SK-N-MC (cell line): ENCODE measurements around the gene PTPN4.

Experiments
- DNase-seq: peaks from one replicate; pipeline ENCODE4 v3.0.0-alpha.2; 2011; ENCODE audit warnings: low read depth, low spot score
- H3K27ac ChIP-seq: fragments of 200-600 bp; sonication (generic); 2 replicates; pipeline ENCODE4 v1.5.1; 2016; ENCODE audit warnings: mixed run types
- H3K36me3 ChIP-seq: fragments of 200-600 bp; sonication (generic); 2 replicates; pipeline ENCODE4 v1.6.1; 2017; ENCODE audit warnings: antibody characterized with exemption, low read length, mixed read lengths; ENCODE audit not compliant: insufficient read depth
- H3K4me3 ChIP-seq: fragments of 200-600 bp; sonication (generic); 2 replicates; pipeline ENCODE4 v1.5.1; 2016
- H3K9ac ChIP-seq: fragments of 200-600 bp; sonication (generic); 2 replicates; pipeline ENCODE4 v1.8.0; 2017; ENCODE audit warnings: mixed run types, mixed read lengths; ENCODE audit not compliant: insufficient read length
- H3K9me3 ChIP-seq: fragments of 200-600 bp; sonication (generic); 2 replicates; pipeline ENCODE4 v1.6.1; 2017; ENCODE audit warnings: low read depth, mild to moderate bottlenecking, antibody characterized with exemption, low read length, moderate library complexity, mixed read lengths
- EZH2 ChIP-seq: fragments of 200-600 bp; sonication (generic); IDR thresholded peaks from one replicate; pipeline ENCODE4 v1.6.1; 2017; ENCODE audit warnings: antibody characterized with exemption
- FOXP2 ChIP-seq: optimal IDR thresholded peaks from 2 replicates; pipeline ENCODE3; 2011; ENCODE audit warnings: mild to moderate bottlenecking, moderate library complexity; ENCODE audit not compliant: insufficient read depth; ENCODE audit errors: extremely low read length, control extremely low read depth
- POLR2AphosphoS5 ChIP-seq: IDR thresholded peaks from 2 replicates; pipeline ENCODE4 v1.6.1; 2012; ENCODE audit warnings: mild to moderate bottlenecking, low read depth, low read length, borderline replicate concordance

The PTPN4 gene

GRCh38 chr2:119782308-119783027 lies 22.7 kb downstream of the PTPN4 start:
- Histone ChIP-seq H3K4me3 (no peak overlapping the region), H3K9ac (no peak overlapping the region), H3K9me3 (no peaks in the 10 kb centered on the region), H3K36me3 (no peaks in the 10 kb centered on the region), H3K27ac (no peak overlapping the region)
- no peak for DNase-seq
- TF ChIP-seq EZH2 (no peak), POLR2AphosphoS5 (no peak), FOXP2 (no peak)

GRCh38 chr2:119784876-119785275 lies 25.2 kb downstream of the PTPN4 start:
- Histone ChIP-seq H3K9ac (no peak overlapping the region), H3K36me3 (no peaks in the 10 kb centered on the region), H3K9me3 (0 out of 2 replicates have a peak, but pooled peaks cover 2% of the 10 kb centered on the region), H3K4me3 (no peak overlapping the region), H3K27ac (no peak overlapping the region)
- DNase-seq: no peak
- TF ChIP-seq POLR2AphosphoS5: no peak
- no peak for TF ChIP-seq FOXP2

- TF ChIP-seq EZH2 (no peak), POLR2AphosphoS5 (no peak), FOXP2 (no peak)
- no peak for DNase-seq
- Histone ChIP-seq H3K9ac (no peak overlapping the region), H3K36me3 (no peaks in the 10 kb centered on the region), H3K9me3 (0 out of 2 replicates have a peak, but pooled peaks cover 2% of the 10 kb centered on the region), H3K27ac (no peak overlapping the region), H3K4me3 (no peak overlapping the region)
Observed at GRCh38 chr2:119786295-119786694, 26.6 kb downstream of the PTPN4 start.

- Histone ChIP-seq H3K9ac (no peak overlapping the region), H3K9me3 (0 out of 2 replicates have a peak, but pooled peaks cover 2% of the 10 kb centered on the region), H3K36me3 (no peaks in the 10 kb centered on the region), H3K27ac (no peak overlapping the region), H3K4me3 (no peak overlapping the region)
- TF ChIP-seq EZH2: no peak
- TF ChIP-seq FOXP2: no peak
- no peak for TF ChIP-seq POLR2AphosphoS5
- DNase-seq: no peak
Observed at GRCh38 chr2:119788752-119789151, 29.0 kb downstream of the PTPN4 start.

- TF ChIP-seq FOXP2 (no peak), POLR2AphosphoS5 (no peak), EZH2 (no peak)
- no peaks in the 10 kb centered on the region for H3K36me3 ChIP-seq
- H3K4me3 ChIP-seq: no peak overlapping the region
- no peak overlapping the region for H3K9ac ChIP-seq
- no peak overlapping the region for H3K27ac ChIP-seq
- H3K9me3 ChIP-seq: 0 out of 2 replicates have a peak, but pooled peaks cover 2% of the 10 kb centered on the region
- no peak for DNase-seq
Observed at GRCh38 chr2:119790466-119790865, 30.7 kb downstream of the PTPN4 start.

- Histone ChIP-seq H3K27ac (no peak overlapping the region), H3K36me3 (no peaks in the 10 kb centered on the region), H3K9ac (no peak overlapping the region), H3K9me3 (0 out of 2 replicates have a peak, but pooled peaks cover 2% of the 10 kb centered on the region), H3K4me3 (no peak overlapping the region)
- DNase-seq: no peak
- no peak for TF ChIP-seq FOXP2
- TF ChIP-seq EZH2: no peak
- no peak for TF ChIP-seq POLR2AphosphoS5
Observed at GRCh38 chr2:119792907-119793312, 33.2 kb downstream of the PTPN4 start.

- Histone ChIP-seq H3K27ac (no peak overlapping the region), H3K9ac (no peak overlapping the region), H3K4me3 (no peak overlapping the region), H3K36me3 (no peaks in the 10 kb centered on the region), H3K9me3 (0 out of 2 replicates have a peak, but pooled peaks cover 2% of the 10 kb centered on the region)
- TF ChIP-seq EZH2 (no peak), POLR2AphosphoS5 (no peak), FOXP2 (no peak)
- DNase-seq: no peak
Observed at GRCh38 chr2:119794237-119794636, 34.5 kb downstream of the PTPN4 start.

GRCh38 chr2:119795309-119796303 lies 35.9 kb downstream of the PTPN4 start:
- no peak overlapping the region for H3K4me3 ChIP-seq

More at GRCh38 chr2:119795309-119796303, 35.9 kb downstream of the PTPN4 start:
- no peak overlapping the region for H3K27ac ChIP-seq
- no peaks in the 10 kb centered on the region for H3K9me3 ChIP-seq
- no peak for TF ChIP-seq POLR2AphosphoS5
- TF ChIP-seq FOXP2: no peak
- no peak for TF ChIP-seq EZH2
- DNase-seq: no peak
- H3K36me3 ChIP-seq: no peaks in the 10 kb centered on the region
- H3K9ac ChIP-seq: no peak overlapping the region
